SU-DHL-6 (cell line): ENCODE data around the gene DOLK.
A peak's percentile ranks its signal among the peaks of the same experiment; 100 is the strongest.

Source experiments
- H2AFZ ChIP-seq: fragments of 200-600 bp; sonication (generic); 2 replicates; pipeline ENCODE4 v1.6.1; 2014; ENCODE audit warnings: low read depth, mild to moderate bottlenecking, moderate library complexity, mixed read lengths, antibody characterized with exemption, low read length; ENCODE audit not compliant: severe bottlenecking
- H3F3A ChIP-seq: fragments of 200-600 bp; shearing (Covaris generic); 2 replicates; pipeline ENCODE4 v1.6.0; 2016; ENCODE audit warnings: antibody characterized with exemption, mild to moderate bottlenecking; ENCODE audit not compliant: insufficient read depth
- H3K27ac ChIP-seq: fragments of 200-600 bp; sonication (generic); 2 replicates; pipeline ENCODE4 v1.5.1; 2016; ENCODE audit warnings: low read depth, mild to moderate bottlenecking, low read length, moderate library complexity, mixed read lengths
- H3K27me3 ChIP-seq: fragments of 200-600 bp; sonication (generic), shearing (Covaris generic); 2 replicates; pipeline ENCODE4 v1.6.0; 2014; ENCODE audit warnings: mild to moderate bottlenecking, low read length
- H3K36me3 ChIP-seq: fragments of 200-600 bp; sonication (generic); 2 replicates; pipeline ENCODE4 v1.6.1; 2014; ENCODE audit warnings: mild to moderate bottlenecking, low read length, mixed read lengths
- H3K4me2 ChIP-seq: fragments of 300-600, 200-600 bp; shearing (Covaris generic), sonication (generic); 2 replicates; pipeline ENCODE4 v1.6.0; 2014; ENCODE audit warnings: low read length, low read depth, mild to moderate bottlenecking; ENCODE audit not compliant: poor library complexity, severe bottlenecking
- H3K4me3 ChIP-seq: fragments of 200-600 bp; sonication (generic); 2 replicates; pipeline ENCODE4 v1.5.1; 2014; ENCODE audit warnings: antibody characterized with exemption, low read length, mild to moderate bottlenecking, mixed read lengths; ENCODE audit not compliant: insufficient read depth, poor library complexity, severe bottlenecking
- H3K79me2 ChIP-seq: fragments of 200-600 bp; sonication (generic); 2 replicates; pipeline ENCODE4 v1.6.1; 2014; ENCODE audit warnings: mild to moderate bottlenecking, low read length, moderate library complexity; ENCODE audit not compliant: insufficient read depth
- H3K9ac ChIP-seq: fragments of 200-600 bp; sonication (generic); 2 replicates; pipeline ENCODE4 v1.7.0; 2014; ENCODE audit warnings: mild to moderate bottlenecking, low read length
- H3K9me2 ChIP-seq: fragments of 200-600 bp; sonication (generic); replicated peaks from 2 replicates; pipeline ENCODE4 v1.6.1; 2014; ENCODE audit warnings: low read length; ENCODE audit not compliant: insufficient read depth
- H3K9me3 ChIP-seq: fragments of 200-600 bp; sonication (generic); 2 replicates; pipeline ENCODE4 v1.6.1; 2014; ENCODE audit warnings: low read length, mixed read lengths; ENCODE audit not compliant: insufficient read depth
- H4K20me1 ChIP-seq: fragments of 200-600 bp; sonication (generic); 2 replicates; pipeline ENCODE4 v1.6.1; 2014; ENCODE audit warnings: low read depth, mild to moderate bottlenecking, antibody characterized with exemption, low read length, moderate library complexity, mixed read lengths
- EZH2phosphoT487 ChIP-seq: fragments of 200-600 bp; sonication (generic), shearing (Covaris generic); conservative IDR thresholded peaks from 2 replicates; pipeline ENCODE4 v1.6.1; 2018; ENCODE audit warnings: mild to moderate bottlenecking, antibody characterized with exemption, low read length, moderate library complexity, mixed read lengths
- TF ChIP-seq, protein P1 (sequence below): fragments of 200-600 bp; sonication (generic); IDR thresholded peaks from one replicate; pipeline ENCODE4 v1.5.1; 2017; ENCODE audit warnings: antibody characterized with exemption, mild to moderate bottlenecking, low read length, moderate library complexity; ENCODE audit not compliant: insufficient read depth, poor library complexity, severe bottlenecking

DOLK gene

DNA sequence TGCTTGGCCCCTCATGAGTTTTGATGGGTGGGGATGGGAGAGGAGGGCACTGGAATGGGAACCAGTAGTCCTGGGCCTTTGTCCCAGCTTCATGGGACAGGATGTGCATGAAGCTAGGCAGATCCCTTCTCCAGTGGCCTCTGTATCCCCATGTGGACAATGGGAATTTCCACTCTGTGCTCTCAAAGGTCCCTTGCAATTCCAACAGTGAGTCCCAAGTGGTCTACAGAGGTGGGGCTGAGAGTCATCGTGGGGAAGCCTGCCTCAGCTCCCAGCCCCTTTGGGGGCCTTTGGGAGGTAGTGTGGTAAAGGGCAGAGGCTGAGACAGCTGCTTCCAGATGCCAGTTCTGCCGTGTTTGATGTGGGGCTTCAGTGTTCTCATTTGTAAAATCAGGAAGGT, 28.5 kb downstream of the DOLK start:
- Histone ChIP-seq H3F3A (peaks cover 41% of the 10 kb centered on the region), H3K9me3 (no peaks in the 10 kb centered on the region), H2AFZ (no peak overlapping the region), H3K4me3 (no peak overlapping the region), H4K20me1 (no peaks in the 10 kb centered on the region), H3K36me3 (no peaks in the 10 kb centered on the region), H3K4me2 (no peak overlapping the region), H3K27me3 (no peaks in the 10 kb centered on the region), H3K9ac (no peak overlapping the region), H3K27ac (peak overlapping the region; percentile 97), H3K79me2 (no peaks in the 10 kb centered on the region), H3K9me2 (no peaks in the 10 kb centered on the region)
- TF ChIP-seq, protein P1, sequence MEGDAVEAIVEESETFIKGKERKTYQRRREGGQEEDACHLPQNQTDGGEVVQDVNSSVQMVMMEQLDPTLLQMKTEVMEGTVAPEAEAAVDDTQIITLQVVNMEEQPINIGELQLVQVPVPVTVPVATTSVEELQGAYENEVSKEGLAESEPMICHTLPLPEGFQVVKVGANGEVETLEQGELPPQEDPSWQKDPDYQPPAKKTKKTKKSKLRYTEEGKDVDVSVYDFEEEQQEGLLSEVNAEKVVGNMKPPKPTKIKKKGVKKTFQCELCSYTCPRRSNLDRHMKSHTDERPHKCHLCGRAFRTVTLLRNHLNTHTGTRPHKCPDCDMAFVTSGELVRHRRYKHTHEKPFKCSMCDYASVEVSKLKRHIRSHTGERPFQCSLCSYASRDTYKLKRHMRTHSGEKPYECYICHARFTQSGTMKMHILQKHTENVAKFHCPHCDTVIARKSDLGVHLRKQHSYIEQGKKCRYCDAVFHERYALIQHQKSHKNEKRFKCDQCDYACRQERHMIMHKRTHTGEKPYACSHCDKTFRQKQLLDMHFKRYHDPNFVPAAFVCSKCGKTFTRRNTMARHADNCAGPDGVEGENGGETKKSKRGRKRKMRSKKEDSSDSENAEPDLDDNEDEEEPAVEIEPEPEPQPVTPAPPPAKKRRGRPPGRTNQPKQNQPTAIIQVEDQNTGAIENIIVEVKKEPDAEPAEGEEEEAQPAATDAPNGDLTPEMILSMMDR = no peak
- no peak for TF ChIP-seq EZH2phosphoT487

DNA sequence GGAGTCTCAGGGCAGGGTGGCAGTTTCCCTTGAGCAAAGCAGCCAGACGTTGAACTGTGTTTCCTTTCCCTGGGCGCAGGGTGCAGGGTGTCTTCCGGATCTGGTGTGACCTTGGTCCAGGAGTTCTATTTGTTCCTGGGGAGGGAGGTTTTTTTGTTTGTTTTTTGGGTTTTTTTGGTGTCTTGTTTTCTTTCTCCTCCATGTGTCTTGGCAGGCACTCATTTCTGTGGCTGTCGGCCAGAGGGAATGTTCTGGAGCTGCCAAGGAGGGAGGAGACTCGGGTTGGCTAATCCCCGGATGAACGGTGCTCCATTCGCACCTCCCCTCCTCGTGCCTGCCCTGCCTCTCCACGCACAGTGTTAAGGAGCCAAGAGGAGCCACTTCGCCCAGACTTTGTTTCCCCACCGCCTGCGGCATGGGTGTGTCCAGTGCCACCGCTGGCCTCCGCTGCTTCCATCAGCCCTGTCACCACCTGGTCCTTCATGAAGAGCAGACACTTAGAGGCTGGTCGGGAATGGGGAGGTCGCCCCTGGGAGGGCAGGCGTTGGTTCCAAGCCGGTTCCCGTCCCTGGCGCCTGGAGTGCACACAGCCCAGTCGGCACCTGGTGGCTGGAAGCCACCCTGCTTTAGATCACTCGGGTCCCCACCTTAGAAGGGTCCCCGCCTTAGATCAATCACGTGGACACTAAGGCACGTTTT, 30.1 kb downstream of the DOLK start:
- no peak overlapping the region for H3K9ac ChIP-seq
- H3K79me2 ChIP-seq = peaks cover 8% of the 10 kb centered on the region; the same call in 1 of the 2 replicates
- H3K4me3 ChIP-seq = no peak overlapping the region
- no peak overlapping the region for H3K27ac ChIP-seq
- H3K4me2 ChIP-seq = no peak overlapping the region
- H3K36me3 ChIP-seq = no peaks in the 10 kb centered on the region
- no peaks in the 10 kb centered on the region for H3K27me3 ChIP-seq
- no peaks in the 10 kb centered on the region for H4K20me1 ChIP-seq
- no peaks in the 10 kb centered on the region for H3K9me2 ChIP-seq
- no peak overlapping the region for H2AFZ ChIP-seq
- no peak for TF ChIP-seq EZH2phosphoT487
- TF ChIP-seq, protein P1 = no peak
- peaks cover 29% of the 10 kb centered on the region for H3F3A ChIP-seq
- H3K9me3 ChIP-seq = no peaks in the 10 kb centered on the region

DNA sequence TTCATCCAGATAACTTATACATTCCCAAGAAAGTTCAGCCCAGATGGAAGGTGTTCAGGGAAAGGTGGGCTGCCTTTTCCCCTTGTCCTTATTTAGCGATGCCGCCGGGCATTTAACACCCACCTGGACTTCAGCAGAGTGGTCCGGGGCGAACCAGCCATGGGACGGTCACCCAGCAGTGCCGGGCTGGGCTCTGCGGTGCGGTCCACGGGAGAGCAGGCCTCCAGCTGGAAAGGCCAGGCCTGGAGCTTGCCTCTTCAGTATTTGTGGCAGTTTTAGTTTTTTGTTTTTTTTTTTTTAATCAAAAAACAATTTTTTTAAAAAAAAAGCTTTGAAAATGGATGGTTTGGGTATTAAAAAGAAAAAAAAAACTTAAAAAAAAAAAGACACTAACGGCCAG, 30.7 kb downstream of the DOLK start:
- H3K4me2 ChIP-seq = no peak overlapping the region
- H3K9me3 ChIP-seq = no peaks in the 10 kb centered on the region
- no peak overlapping the region for H3K4me3 ChIP-seq
- H4K20me1 ChIP-seq = no peaks in the 10 kb centered on the region
- no peaks in the 10 kb centered on the region for H3K36me3 ChIP-seq
- H3F3A ChIP-seq = peaks cover 24% of the 10 kb centered on the region
- peaks cover 14% of the 10 kb centered on the region for H3K79me2 ChIP-seq
- H3K9ac ChIP-seq = no peak overlapping the region
- H3K27ac ChIP-seq = no peak overlapping the region
- TF ChIP-seq, protein P1 = no peak
- no peak for TF ChIP-seq EZH2phosphoT487
- no peaks in the 10 kb centered on the region for H3K9me2 ChIP-seq
- H2AFZ ChIP-seq = no peak overlapping the region
- H3K27me3 ChIP-seq = no peaks in the 10 kb centered on the region
